ENCODE data around the gene SCARB1.

DNA sequence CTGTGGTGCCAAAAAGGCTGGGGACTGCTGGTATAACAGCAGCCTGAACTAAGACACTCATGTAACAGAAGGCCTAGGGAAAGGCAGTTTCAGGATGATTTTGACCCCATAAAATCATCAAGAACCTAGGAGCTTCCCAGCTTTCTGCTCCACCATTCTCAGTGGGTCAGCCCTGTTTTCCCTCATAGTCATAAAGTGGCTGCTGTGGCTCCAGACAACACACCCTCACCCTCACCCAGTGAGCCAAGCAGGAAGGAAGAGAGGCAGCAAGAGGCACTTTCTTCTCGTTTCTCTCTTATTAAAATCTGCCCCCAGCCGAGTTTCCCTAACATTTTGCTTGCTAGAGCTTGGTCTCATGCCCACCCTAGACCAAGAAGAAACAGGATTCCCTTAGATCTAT lies 131.8 kb downstream of the SCARB1 start:
- TF ChIP-seq, protein P1, sequence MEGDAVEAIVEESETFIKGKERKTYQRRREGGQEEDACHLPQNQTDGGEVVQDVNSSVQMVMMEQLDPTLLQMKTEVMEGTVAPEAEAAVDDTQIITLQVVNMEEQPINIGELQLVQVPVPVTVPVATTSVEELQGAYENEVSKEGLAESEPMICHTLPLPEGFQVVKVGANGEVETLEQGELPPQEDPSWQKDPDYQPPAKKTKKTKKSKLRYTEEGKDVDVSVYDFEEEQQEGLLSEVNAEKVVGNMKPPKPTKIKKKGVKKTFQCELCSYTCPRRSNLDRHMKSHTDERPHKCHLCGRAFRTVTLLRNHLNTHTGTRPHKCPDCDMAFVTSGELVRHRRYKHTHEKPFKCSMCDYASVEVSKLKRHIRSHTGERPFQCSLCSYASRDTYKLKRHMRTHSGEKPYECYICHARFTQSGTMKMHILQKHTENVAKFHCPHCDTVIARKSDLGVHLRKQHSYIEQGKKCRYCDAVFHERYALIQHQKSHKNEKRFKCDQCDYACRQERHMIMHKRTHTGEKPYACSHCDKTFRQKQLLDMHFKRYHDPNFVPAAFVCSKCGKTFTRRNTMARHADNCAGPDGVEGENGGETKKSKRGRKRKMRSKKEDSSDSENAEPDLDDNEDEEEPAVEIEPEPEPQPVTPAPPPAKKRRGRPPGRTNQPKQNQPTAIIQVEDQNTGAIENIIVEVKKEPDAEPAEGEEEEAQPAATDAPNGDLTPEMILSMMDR (IDR thresholded peaks at IDR 0.05), result no peak
- TF ChIP-seq POLR2A (IDR thresholded peaks at IDR 0.05), result no peak

Data from tibial nerve (tissue), 3 donors.